ENCODE results near the gene RAX2.

The RAX2 gene

GRCh38 chr19:3782330-3782729, 10.3 kb upstream of the RAX2 start:
- TF ChIP-seq CTCF (conservative IDR thresholded peaks at IDR 0.05; ENCODE audit: low read depth, low read length): no peak
- no peak overlapping the region for H3K4me3 ChIP-seq (ENCODE audit: low read depth, low read length)
- no peak for DNase-seq (ENCODE audit: low read depth)

GRCh38 chr19:3781603-3782002, 9.6 kb upstream of the RAX2 start:
- H3K4me3 ChIP-seq (ENCODE audit: low read depth, low read length): no peak overlapping the region
- TF ChIP-seq CTCF (conservative IDR thresholded peaks at IDR 0.05; ENCODE audit: low read depth, low read length): no peak
- no peak for DNase-seq (ENCODE audit: low read depth)

- no peak for DNase-seq (ENCODE audit: low read depth)
- no peak overlapping the region for H3K4me3 ChIP-seq (ENCODE audit: low read depth, low read length)
- no peak for TF ChIP-seq CTCF (conservative IDR thresholded peaks at IDR 0.05; ENCODE audit: low read depth, low read length)
These were observed 8.8 kb upstream of the RAX2 start for GRCh38 chr19:3780786-3781304.

GRCh38 chr19:3778899-3779723, 7.1 kb upstream of the RAX2 start:
- no peak overlapping the region for H3K4me3 ChIP-seq (ENCODE audit: low read depth, low read length)
- no peak for DNase-seq (ENCODE audit: low read depth)
- TF ChIP-seq CTCF (conservative IDR thresholded peaks at IDR 0.05; ENCODE audit: low read depth, low read length): no peak

GRCh38 chr19:3778104-3778867, 6.3 kb upstream of the RAX2 start:
- no peak overlapping the region for H3K4me3 ChIP-seq (ENCODE audit: low read depth, low read length)
- TF ChIP-seq CTCF (conservative IDR thresholded peaks at IDR 0.05; ENCODE audit: low read depth, low read length): no peak
- DNase-seq (ENCODE audit: low read depth): no peak

GRCh38 chr19:3776479-3777040, 4.5 kb upstream of the RAX2 start:
- no peak for DNase-seq (ENCODE audit: low read depth)
- no peak for TF ChIP-seq CTCF (conservative IDR thresholded peaks at IDR 0.05; ENCODE audit: low read depth, low read length)
- H3K4me3 ChIP-seq (ENCODE audit: low read depth, low read length): no peak overlapping the region
